A673 (cell line): ENCODE data around the gene TRPM6. TPM values are rescaled to one million over a fixed set of nuclear protein-coding genes. Genes with fewer than 3 reads are reported as not detected.

Experiments used
- BruUV-seq: library from RNA; stranded (reverse); fragments of 400-500 nt; replicated peaks from 2 replicates; lab custom pipeline; 2021; lab: Mats Ljungman, UMichigan
- CTCF ChIA-PET: fragments of 300-600 bp; sonication (Branson Sonifier 250); formaldehyde crosslinking; loops from one replicate; lab custom pipeline; 2022; ENCODE audit warnings: antibody characterized with exemption; lab: Charles Lee
- POLR2A ChIA-PET: fragments of 300-600 bp; sonication (Branson Sonifier 250); formaldehyde crosslinking; loops from one replicate; lab custom pipeline; 2022; ENCODE audit warnings: antibody characterized with exemption; ENCODE audit not compliant: low non-redundant PET; lab: Charles Lee
- DNase-seq: peaks from one replicate; pipeline ENCODE4 v3.0.0-alpha.2; 2015; ENCODE audit warnings: low spot score
- H3K27ac ChIP-seq: fragments of 200-600 bp; sonication (generic); 2 replicates; pipeline ENCODE4 v1.5.1; 2016; ENCODE audit warnings: mixed run types, low read depth, mild to moderate bottlenecking, mixed read lengths, antibody characterized with exemption, low read length; ENCODE audit not compliant: poor library complexity, severe bottlenecking
- H3K27me3 ChIP-seq: fragments of 200-600 bp; sonication (generic); replicated peaks from 2 replicates; pipeline ENCODE4 v1.6.1; 2017; ENCODE audit warnings: mixed run types, low read depth, mild to moderate bottlenecking, mixed read lengths, antibody characterized with exemption, low read length; ENCODE audit not compliant: insufficient read depth, poor library complexity
- H3K36me3 ChIP-seq: fragments of 200-600 bp; sonication (generic); 2 replicates; pipeline ENCODE4 v1.6.1; 2016; ENCODE audit warnings: mixed run types, mild to moderate bottlenecking, mixed read lengths, antibody characterized with exemption, low read length; ENCODE audit not compliant: insufficient read depth, poor library complexity, severe bottlenecking
- H3K4me1 ChIP-seq: fragments of 200-600 bp; sonication (generic); 2 replicates; pipeline ENCODE4 v1.6.1; 2017; ENCODE audit warnings: mixed run types, mild to moderate bottlenecking, mixed read lengths, antibody characterized with exemption, low read length; ENCODE audit not compliant: insufficient read depth, poor library complexity, severe bottlenecking
- H3K4me3 ChIP-seq: fragments of 200-600 bp; sonication (generic); 2 replicates; pipeline ENCODE4 v1.5.1; 2016; ENCODE audit warnings: low read depth, mixed run types, mild to moderate bottlenecking, mixed read lengths, low read length; ENCODE audit not compliant: poor library complexity, severe bottlenecking
- H3K9me3 ChIP-seq: fragments of 200-600 bp; sonication (generic); 2 replicates; pipeline ENCODE4 v1.6.1; 2016; ENCODE audit warnings: mixed run types, low read depth, mild to moderate bottlenecking, mixed read lengths, antibody characterized with exemption, low read length; ENCODE audit not compliant: poor library complexity, severe bottlenecking
- CTCF ChIP-seq: fragments of 300-800, 200-600 bp; sonication (generic); conservative IDR thresholded peaks from 2 replicates; pipeline ENCODE4 v1.5.1; 2017; ENCODE audit warnings: low read depth, mild to moderate bottlenecking, antibody characterized with exemption, low read length, moderate library complexity, mixed read lengths
- EZH2 ChIP-seq: fragments of 200-600 bp; sonication (generic); IDR thresholded peaks from 2 replicates; pipeline ENCODE4 v1.6.1; 2017; ENCODE audit warnings: borderline replicate concordance, low read depth, mild to moderate bottlenecking, mixed read lengths, antibody characterized with exemption, low read length; ENCODE audit not compliant: poor library complexity, severe bottlenecking
- intact Hi-C: fragments of 100-400 bp; cut with micrococcal nuclease; formaldehyde crosslinking; loops from one replicate; pipeline ENCODE4 v1.10.0; 2022; ENCODE audit not compliant: unreplicated experiment
- total RNA-seq: library from RNA; stranded (reverse); gene quantifications from 2 replicates; pipeline ENCODE4 v1.2.3, GENCODE V29; 2021

The TRPM6 gene
- total RNA-seq, 1 experiment from 2014 or later, result 0.06 TPM

DNA sequence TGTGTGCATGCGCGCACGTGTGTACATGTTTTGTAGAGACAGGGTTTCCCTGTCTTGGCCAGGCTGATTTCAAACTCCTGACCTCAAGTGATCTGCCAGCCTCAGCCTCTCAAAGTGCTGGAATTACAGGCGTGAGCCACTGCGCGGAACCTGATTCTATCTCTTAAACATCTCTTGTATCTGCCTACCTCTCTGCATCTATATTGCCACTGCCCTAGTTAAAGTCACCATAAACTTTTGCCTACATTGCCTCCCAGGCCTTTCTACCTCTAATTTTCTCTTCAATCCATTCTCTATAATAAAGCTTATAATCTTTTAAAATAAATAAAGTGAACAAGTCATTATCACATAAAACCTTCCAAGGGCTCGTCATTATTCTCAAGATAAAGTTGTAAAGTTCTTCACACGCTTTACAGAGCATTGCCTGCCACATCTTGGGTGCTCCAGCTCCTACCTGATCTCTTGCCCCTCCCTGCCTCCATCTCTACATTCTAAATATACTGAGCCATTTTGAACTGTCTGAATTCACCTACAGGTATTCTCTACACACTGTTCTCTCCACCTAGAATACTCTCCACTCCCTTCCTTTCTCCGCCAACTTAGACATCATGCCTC, 15.0 kb downstream of the TRPM6 start:
- TF ChIP-seq CTCF, result no peak
- no peak for TF ChIP-seq EZH2
- ChIA-PET CTCF (no interaction called here), POLR2A (no interaction called here)
- no TSS peak for BruUV-seq
- no peaks in the 10 kb centered on the region for H3K36me3 ChIP-seq
- H3K4me1 ChIP-seq, result no peaks in the 10 kb centered on the region
- H3K27me3 ChIP-seq, result peaks cover 25% of the 10 kb centered on the region
- H3K9me3 ChIP-seq, result no peaks in the 10 kb centered on the region
- no peak for DNase-seq
- no peak overlapping the region for H3K4me3 ChIP-seq
- H3K27ac ChIP-seq, result no peak overlapping the region
- intact Hi-C loops, result no loop called here

GRCh38 chr9:74867483-74867882, 20.2 kb downstream of the TRPM6 start:
- Histone ChIP-seq H3K27me3 (peaks cover 21% of the 10 kb centered on the region), H3K4me1 (peaks cover 7% of the 10 kb centered on the region), H3K4me3 (no peak overlapping the region), H3K9me3 (no peaks in the 10 kb centered on the region), H3K27ac (no peak overlapping the region), H3K36me3 (no peaks in the 10 kb centered on the region)
- ChIA-PET POLR2A (no interaction called here), CTCF (no interaction called here)
- no TSS peak for BruUV-seq
- intact Hi-C loops, result no loop called here
- TF ChIP-seq CTCF (no peak), EZH2 (no peak)
- DNase-seq, result no peak

GRCh38 chr9:74865177-74865576, 22.5 kb downstream of the TRPM6 start:
- Histone ChIP-seq H3K36me3 (no peaks in the 10 kb centered on the region), H3K27me3 (peaks cover 13% of the 10 kb centered on the region), H3K4me1 (peaks cover 7% of the 10 kb centered on the region), H3K27ac (no peak overlapping the region), H3K4me3 (no peak overlapping the region), H3K9me3 (no peaks in the 10 kb centered on the region)
- intact Hi-C loops, result no loop called here
- BruUV-seq, result no TSS peak
- DNase-seq, result peak; percentile 89
- ChIA-PET POLR2A (no interaction called here), CTCF (no interaction called here)
- no peak for TF ChIP-seq CTCF
- TF ChIP-seq EZH2, result no peak
